Suppressor macrophage treated with lipopolysaccharide for 1 hour (primary cell): ENCODE data around the gene DYNLL2.
"Not testable (repeated sequence)": the region's sequence is repeated elsewhere in the genome, so short reads cannot be mapped to it uniquely, and the experiment has no call there.

ENCODE experiments used
- DNase-seq, 3 donors: peaks; one replicate each; pipeline ENCODE4 v3.0.0-alpha.2; 2020 to 2022

DYNLL2 gene

DNA sequence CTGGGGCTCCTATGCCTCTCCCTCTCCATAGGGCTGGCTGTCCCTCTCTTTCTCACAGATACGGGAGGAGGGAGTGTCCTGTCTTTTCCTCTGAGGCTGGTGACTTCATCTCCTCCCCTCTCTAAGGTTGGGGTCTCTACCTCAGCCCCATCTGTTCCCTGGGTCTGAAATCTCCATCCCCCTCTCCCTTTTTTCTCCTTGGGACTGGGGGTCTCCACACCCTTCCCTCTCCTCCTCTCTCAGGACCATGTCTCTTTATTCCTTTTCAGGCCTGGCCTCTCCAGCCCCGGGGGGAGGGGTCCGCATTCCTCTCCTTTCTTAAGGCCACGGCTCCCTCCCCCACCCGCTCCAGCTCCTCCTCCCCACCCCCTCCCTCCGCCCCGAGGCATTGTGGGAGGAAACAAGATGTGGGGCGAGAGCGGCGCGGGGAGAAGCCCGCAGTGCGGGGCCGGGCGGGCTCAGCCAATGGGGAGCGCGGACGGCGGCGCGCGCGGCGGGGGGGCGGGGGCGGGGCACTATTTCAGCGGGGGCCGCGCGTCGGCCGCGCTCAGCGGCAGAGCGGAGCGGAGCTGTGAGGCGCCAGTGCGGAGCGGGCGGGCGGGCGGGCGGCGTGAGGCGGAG, at the start of gene DYNLL2:
DYNLL2 (plus strand) TSS at position 550 of the 621 bp plus-strand sequence. CDS start 3,672 bp downstream, outside the sequence.
- peak; percentile 81 to 94 (median 92) for DNase-seq

DNA sequence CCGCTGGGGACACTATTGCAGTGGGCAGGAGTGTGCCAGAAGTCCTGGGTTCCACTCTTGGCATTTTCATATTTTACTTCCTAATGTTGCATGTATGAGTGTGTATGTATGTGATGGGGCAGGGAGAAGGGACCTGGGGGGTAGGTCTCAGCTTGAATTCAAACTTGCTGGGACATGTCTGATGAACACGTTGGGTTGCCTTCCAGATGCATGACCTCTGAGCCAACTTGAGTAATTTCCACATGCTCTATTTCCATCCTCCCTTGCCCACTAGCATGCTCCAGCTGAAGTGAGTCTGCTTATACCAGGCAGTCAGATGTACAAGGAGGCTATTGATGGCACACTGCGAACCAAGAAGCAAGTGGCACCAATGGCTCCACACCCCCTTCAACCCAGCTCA, 43.2 kb upstream of the DYNLL2 start:
- DNase-seq, result no peak

- no peak for DNase-seq
Measured at GRCh38 chr17:58040386-58040785, 42.8 kb upstream of the DYNLL2 start.

GRCh38 chr17:58041161-58041560, 42.1 kb upstream of the DYNLL2 start:
- DNase-seq, result no peak

GRCh38 chr17:58043221-58044181, 39.7 kb upstream of the DYNLL2 start:
- no peak for DNase-seq

- DNase-seq, result not testable (repeated sequence)
Measured at GRCh38 chr17:58044256-58044655, 39.0 kb upstream of the DYNLL2 start.

GRCh38 chr17:58046239-58047094, 36.8 kb upstream of the DYNLL2 start:
- no peak for DNase-seq

GRCh38 chr17:58047376-58048150, 35.7 kb upstream of the DYNLL2 start:
- DNase-seq, result no peak

DNA sequence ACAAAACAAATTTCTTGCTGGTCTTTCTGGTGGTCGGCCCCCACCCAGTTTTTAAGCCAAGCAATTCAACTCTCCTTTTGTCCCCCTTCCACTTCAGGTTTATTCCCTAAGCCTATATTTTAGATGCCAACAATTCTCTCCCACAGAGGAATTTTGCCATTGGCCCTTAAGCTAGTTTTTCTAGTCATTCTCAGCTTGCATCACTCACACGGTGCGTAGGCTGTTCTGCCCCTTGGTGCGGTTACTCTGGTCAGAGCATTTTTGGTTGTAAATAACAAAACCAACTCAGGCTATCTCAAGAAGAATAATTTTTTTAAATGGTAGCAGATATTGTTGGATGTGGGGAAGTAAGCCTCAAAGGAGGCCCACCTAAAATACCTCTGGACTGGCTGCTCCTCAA, 33.7 kb upstream of the DYNLL2 start:
- no peak for DNase-seq

- no peak for DNase-seq
Measured at GRCh38 chr17:58050966-58051365, 32.3 kb upstream of the DYNLL2 start.

- peak; percentile 26 to 41 (median 31) for DNase-seq
Measured at GRCh38 chr17:58051468-58051867, 31.8 kb upstream of the DYNLL2 start.

GRCh38 chr17:58052407-58052806, 30.8 kb upstream of the DYNLL2 start:
- DNase-seq, result no peak

DNA sequence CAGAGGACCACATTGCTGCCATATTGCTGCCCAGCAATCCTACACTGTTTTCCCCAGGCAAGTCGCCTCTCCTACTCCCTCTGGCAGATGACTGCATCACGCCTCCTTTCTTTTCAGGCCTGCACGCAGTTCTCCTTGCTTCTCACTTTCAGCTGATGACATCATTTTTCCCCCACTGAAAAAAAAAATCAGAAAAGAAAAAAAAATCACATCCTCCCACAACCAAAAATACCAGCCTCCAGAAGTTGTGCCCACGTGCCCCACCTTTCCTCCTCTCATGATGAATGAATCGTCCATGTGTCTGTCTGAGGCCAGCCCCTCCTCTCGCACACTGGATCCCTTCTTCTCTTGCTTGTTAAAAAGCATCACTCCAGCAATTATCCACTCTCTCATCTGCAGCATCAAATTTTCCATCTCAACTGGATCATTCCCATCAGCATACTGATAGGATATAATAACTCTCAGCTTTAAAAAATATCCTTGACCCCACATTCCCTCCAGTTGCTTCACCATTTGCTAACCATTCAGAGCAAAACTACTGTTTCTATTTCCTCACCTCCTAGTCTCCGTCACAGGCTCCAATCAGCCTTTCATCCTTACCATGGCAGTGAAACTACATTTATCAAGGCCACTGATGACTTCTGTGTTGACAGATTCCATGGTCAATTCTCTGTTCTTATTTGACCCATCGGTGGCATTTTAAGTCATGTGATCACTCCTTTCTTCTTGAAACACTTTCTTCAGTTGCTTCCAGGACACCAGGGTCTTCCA, 30.1 kb upstream of the DYNLL2 start:
- peak; percentile 42 to 57 (median 56) for DNase-seq

- no peak for DNase-seq
Measured at GRCh38 chr17:58054641-58055040, 28.6 kb upstream of the DYNLL2 start.

DNA sequence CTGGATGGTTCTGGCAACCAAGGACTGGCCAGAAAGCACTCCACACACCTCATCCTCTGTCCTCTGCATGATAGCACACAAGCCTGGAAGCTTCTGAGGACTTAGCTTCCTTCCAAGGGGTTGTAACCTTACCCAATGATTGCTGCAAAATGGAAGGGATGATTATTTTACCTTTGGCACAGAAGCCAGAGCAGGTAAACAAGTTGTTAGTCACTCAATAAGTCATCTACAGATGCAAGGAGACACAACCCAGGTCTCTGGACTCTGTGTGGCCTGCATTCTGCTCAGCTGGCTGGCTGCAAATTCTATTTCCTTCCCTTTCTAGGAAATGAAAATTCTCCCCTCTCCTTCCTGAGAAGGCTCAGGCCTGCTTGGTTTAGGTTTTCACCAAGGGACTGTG, 26.7 kb upstream of the DYNLL2 start:
- no peak for DNase-seq

- DNase-seq, result no peak
Measured at GRCh38 chr17:58059141-58059540, 24.1 kb upstream of the DYNLL2 start.

DNA sequence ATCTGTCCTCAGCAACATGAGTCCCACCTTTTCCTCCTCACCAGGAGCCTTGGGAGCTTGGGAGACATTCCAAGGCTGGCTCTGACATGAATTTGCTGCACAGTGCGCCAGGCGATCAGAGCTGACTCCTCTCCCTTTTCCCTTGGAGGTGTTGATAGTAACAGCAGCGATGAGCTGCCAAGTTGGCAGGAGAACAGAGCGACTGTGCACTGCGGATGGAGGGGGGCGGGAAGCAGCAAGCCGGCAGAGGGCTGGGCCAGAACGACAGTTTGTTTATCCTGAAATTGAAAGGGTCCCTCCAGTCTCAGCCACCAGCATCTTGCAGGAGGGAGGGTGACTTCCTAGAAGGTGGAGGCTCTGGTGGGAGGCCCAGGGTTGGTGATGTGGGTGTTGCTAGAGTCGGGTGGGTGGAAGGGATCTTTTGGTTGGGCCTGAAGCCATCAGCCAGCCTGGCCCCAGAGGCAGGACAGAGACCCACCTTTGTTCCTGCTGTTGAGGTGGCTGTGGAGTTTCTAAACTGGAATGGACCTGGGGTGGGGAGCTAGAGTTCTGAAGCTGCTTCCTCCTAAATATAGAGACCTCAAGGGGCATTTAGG, 22.5 kb upstream of the DYNLL2 start:
- no peak for DNase-seq

DNA sequence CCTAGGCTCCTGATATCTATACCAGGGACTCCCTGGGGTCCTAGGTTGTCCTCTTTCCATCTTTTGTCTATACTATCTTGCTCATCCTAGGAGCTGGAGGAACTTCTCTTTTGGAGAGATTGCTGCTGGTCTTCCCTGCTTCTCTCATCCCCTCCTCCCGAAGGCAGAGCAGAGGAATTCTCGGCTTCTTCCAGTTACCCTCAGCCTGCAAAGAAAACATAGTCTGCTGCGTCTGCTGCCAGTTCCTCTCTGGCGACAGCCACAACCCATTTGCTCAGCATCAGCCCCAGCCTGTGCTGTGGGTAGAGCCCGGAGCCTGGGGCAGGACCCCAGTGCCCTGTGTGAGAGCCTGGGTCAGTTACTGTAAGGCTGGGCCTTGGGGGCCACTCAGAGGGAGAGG, 21.5 kb upstream of the DYNLL2 start:
- DNase-seq, result no peak

DNA sequence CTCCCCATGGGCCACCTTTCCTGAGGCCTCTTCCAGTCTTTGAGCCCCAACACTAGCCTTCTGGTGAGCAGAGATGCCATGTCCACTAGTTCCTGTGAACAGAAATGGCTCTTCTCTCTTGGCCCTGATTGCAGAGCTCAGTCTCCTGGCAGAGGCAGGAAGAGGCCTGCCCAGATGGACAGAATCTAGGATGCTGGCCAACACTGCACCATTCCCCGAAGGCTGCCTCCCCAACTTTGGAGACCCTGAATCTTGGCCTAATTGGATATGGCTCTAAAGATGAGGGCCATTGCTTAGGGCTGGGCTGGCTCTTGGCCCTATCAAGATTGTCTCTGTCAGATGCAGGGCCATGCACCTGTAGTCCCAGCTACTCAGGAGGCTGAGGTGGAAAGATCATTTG, 18.0 kb upstream of the DYNLL2 start:
- no peak for DNase-seq

DNA sequence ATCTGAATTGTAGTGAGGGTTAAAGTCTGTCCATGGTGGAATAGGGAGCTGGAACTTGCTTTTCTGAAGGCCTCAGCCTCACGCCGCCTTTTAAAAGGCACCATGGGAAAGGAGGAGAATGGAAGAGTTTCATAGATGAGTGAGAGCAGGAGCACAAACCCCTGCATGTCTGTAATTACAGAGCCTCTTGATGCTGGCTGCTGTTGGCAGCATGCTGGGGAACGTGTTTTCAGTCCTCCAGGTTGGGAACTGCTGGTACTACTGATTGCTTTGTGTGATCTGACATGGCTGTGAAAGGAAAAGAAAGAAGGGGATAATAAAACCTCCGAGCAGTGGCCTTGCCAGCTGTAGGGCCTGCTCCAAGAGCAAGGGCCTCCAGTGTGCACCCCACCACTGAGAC, 16.8 kb upstream of the DYNLL2 start:
- DNase-seq, result no peak

DNA sequence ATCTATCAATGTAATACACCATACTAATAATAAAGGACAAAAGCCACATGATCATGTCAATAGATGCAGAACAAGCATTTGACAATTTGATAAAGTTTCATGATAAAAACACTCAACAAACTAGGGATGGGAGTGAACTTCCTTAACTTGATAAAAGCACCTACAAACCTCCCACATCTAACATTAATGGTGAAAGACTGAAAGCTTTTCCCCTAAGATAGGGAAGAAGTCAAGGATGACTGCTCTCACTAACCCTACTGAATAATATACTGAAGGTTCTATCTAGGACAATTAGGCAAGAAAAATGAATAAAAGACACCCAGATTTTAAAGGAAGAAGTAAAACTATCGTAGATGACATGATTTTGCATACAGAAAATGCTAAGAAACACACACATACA, 10.4 kb upstream of the DYNLL2 start:
- DNase-seq, result no peak
